ENCODE results near the gene GLI3. TPM values are rescaled to one million over a fixed set of nuclear protein-coding genes. Genes with fewer than 3 reads are reported as not detected.

The GLI3 gene
- total RNA-seq, 1 donor from 2014 or later, result 7.3 TPM

DNA sequence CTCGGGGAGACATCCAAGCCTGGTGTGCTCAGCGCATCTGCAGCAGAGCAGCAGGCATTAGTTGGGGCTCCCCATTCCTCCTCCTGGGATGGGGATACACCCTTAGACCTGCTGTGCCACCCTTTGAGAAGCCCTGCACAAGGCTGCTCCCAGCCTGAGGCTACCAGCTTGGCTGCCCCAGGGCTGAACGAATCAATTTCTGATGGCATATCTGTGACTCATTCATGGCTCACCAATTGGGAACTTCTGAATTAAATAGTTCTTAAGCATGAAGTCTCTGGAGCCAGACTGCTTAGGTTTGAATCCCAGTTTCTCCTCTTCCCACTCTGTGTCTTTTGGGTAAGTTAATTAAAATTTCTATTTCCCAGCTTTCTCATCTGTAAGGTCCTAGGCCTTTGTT, 16.3 kb upstream of the GLI3 start:
- H3K36me3 ChIP-seq (ENCODE audit: control insufficient read depth, insufficient read depth, low read length), result no peaks in the 10 kb centered on the region
- TF ChIP-seq, protein P1, sequence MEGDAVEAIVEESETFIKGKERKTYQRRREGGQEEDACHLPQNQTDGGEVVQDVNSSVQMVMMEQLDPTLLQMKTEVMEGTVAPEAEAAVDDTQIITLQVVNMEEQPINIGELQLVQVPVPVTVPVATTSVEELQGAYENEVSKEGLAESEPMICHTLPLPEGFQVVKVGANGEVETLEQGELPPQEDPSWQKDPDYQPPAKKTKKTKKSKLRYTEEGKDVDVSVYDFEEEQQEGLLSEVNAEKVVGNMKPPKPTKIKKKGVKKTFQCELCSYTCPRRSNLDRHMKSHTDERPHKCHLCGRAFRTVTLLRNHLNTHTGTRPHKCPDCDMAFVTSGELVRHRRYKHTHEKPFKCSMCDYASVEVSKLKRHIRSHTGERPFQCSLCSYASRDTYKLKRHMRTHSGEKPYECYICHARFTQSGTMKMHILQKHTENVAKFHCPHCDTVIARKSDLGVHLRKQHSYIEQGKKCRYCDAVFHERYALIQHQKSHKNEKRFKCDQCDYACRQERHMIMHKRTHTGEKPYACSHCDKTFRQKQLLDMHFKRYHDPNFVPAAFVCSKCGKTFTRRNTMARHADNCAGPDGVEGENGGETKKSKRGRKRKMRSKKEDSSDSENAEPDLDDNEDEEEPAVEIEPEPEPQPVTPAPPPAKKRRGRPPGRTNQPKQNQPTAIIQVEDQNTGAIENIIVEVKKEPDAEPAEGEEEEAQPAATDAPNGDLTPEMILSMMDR (IDR thresholded peaks at IDR 0.05; ENCODE audit: insufficient read depth, low read length, poor library complexity, severe bottlenecking), result no peak
- DNase-seq (ENCODE audit: low read depth), result no peak
- H3K4me3 ChIP-seq (ENCODE audit: low read depth, low read length), result no peak overlapping the region
- no peaks in the 10 kb centered on the region for H3K27me3 ChIP-seq (ENCODE audit: control insufficient read depth, insufficient read depth, low read length)

DNA sequence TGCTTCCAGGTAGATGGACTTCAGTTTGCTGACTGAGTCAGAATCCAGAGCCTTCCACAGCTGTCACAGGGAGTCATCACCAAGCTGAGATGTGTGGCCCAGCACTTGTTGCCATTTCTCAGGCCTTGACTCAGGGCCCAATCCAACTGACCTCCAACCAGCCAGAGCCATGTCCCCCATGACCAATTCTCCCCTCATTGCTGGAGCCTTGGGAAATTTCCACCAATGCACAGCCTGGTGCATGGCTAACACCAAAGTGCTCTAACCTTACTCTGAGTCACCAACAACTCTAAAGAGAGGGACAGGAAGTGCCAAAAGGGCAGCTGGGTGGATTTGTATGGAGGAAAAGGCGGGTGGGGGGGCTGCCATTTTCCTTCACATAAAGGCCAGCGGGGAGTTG, 13.4 kb upstream of the GLI3 start:
- TF ChIP-seq, protein P1 (IDR thresholded peaks at IDR 0.05; ENCODE audit: insufficient read depth, low read length, poor library complexity, severe bottlenecking), result no peak
- Histone ChIP-seq H3K36me3 (ENCODE audit: control insufficient read depth, insufficient read depth, low read length) (no peaks in the 10 kb centered on the region), H3K27me3 (ENCODE audit: control insufficient read depth, insufficient read depth, low read length) (no peaks in the 10 kb centered on the region), H3K4me3 (ENCODE audit: low read depth, low read length) (no peak overlapping the region)
- no peak for DNase-seq (ENCODE audit: low read depth)

DNA sequence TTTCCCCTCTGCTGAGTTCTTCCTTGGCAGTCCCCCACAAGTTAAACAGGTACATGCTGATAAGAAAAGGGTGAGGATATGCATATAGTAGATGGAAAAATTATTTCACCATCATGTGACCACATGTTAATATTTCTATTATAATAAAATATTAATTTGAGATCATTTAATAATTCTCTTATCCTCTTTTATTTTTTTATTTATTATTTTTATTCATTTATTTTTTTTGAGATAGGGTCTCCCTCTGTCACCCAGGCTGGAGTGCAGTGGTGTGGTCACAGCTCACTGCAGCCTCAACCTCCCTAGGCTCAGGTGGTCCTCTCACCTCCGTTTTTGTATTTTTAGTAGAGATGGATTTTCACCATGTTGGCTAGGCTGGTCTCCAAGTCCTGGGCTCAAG, 11.6 kb upstream of the GLI3 start:
- DNase-seq (ENCODE audit: low read depth), result no peak
- no peaks in the 10 kb centered on the region for H3K27me3 ChIP-seq (ENCODE audit: control insufficient read depth, insufficient read depth, low read length)
- no peaks in the 10 kb centered on the region for H3K36me3 ChIP-seq (ENCODE audit: control insufficient read depth, insufficient read depth, low read length)
- no peak overlapping the region for H3K4me3 ChIP-seq (ENCODE audit: low read depth, low read length)
- TF ChIP-seq, protein P1 (IDR thresholded peaks at IDR 0.05; ENCODE audit: insufficient read depth, low read length, poor library complexity, severe bottlenecking), result no peak

DNA sequence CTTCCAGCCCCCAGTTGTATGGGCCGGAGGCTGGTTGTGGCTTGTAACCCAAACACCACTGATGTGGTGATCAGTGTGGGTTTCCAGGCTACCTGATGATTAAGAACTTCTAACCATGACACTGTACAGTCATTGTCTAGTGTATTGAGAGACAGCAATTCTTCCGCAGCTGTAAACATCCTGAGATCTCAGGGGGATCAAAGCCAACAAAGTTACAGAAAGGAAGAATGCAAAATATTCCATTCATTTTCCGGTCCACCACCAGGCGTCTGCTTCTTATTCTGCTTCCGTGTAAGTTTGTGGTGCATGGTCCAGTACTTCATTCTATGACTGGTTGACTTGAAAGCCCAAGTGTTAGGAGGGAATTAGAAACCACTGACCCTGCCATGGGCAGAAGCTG, 10.3 kb upstream of the GLI3 start:
- H3K4me3 ChIP-seq (ENCODE audit: low read depth, low read length), result no peak overlapping the region
- DNase-seq (ENCODE audit: low read depth), result peak; percentile 42
- TF ChIP-seq, protein P1 (IDR thresholded peaks at IDR 0.05; ENCODE audit: insufficient read depth, low read length, poor library complexity, severe bottlenecking), result peak; percentile 19

DNA sequence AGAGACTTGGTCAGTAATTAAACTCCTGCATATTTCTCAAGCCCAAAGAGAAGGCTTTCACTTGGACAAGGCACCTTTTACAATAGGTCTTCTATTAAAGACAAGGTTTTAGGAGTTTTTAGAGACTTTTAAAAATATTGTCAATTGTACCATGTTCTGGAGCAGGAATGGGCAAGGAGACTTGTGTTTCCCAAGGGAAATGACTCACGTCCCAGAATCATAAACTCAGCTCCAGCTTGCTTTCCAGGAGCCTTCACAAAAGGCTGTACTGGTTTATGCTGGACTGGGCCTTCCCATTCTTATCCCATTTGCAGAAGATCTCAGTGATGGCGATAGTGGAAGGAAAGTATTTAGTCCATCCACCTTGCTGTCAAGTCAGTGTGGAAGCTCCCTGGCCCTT, 7.8 kb upstream of the GLI3 start:
- H3K4me3 ChIP-seq (ENCODE audit: low read depth, low read length), result no peak overlapping the region
- TF ChIP-seq, protein P1 (IDR thresholded peaks at IDR 0.05; ENCODE audit: insufficient read depth, low read length, poor library complexity, severe bottlenecking), result no peak

More for the DNA sequence above, 10.3 kb upstream of the GLI3 start:
- Histone ChIP-seq H3K36me3 (ENCODE audit: control insufficient read depth, insufficient read depth, low read length) (no peaks in the 10 kb centered on the region), H3K27me3 (ENCODE audit: control insufficient read depth, insufficient read depth, low read length) (no peaks in the 10 kb centered on the region)

DNA sequence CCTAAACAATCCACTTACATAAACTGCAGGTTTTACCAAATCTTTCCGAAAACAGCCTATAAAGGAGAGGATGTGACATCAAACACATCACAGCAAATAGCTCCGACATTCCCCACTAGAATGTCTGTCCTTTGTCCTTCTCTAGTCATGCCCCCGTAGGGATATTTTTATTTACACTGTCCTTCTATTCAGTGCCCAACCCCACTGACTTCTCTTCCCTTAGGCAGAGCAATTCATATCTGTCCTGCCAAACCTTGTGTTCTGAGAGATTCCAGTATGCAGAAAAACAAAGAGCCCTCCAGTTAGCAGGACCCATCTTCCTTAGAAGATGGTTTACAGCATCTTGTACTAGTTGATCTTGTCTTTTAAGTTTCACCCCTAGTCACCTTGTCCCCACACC, 5.4 kb upstream of the GLI3 start:
- TF ChIP-seq, protein P1 (IDR thresholded peaks at IDR 0.05; ENCODE audit: insufficient read depth, low read length, poor library complexity, severe bottlenecking), result no peak
- no peaks in the 10 kb centered on the region for H3K27me3 ChIP-seq (ENCODE audit: control insufficient read depth, insufficient read depth, low read length)
- H3K4me3 ChIP-seq (ENCODE audit: low read depth, low read length), result no peak overlapping the region
- no peak for DNase-seq (ENCODE audit: low read depth)
- no peaks in the 10 kb centered on the region for H3K36me3 ChIP-seq (ENCODE audit: control insufficient read depth, insufficient read depth, low read length)

More for the DNA sequence above, 7.8 kb upstream of the GLI3 start:
- Histone ChIP-seq H3K36me3 (ENCODE audit: control insufficient read depth, insufficient read depth, low read length) (no peaks in the 10 kb centered on the region), H3K27me3 (ENCODE audit: control insufficient read depth, insufficient read depth, low read length) (no peaks in the 10 kb centered on the region)
- no peak for DNase-seq (ENCODE audit: low read depth)
